ENCODE results near the gene TOR2A.

The TOR2A gene

GRCh38 chr9:127720031-127720864, 14.8 kb downstream of the TOR2A start:
- DNase-seq (ENCODE audit: low read depth): no peak

- no peak for DNase-seq (ENCODE audit: low read depth)
Measured at GRCh38 chr9:127717766-127718165, 17.3 kb downstream of the TOR2A start.

GRCh38 chr9:127716412-127716811, 18.7 kb downstream of the TOR2A start:
- no peak for DNase-seq (ENCODE audit: low read depth)

- peak; percentile 50 for DNase-seq (ENCODE audit: low read depth)
Measured at GRCh38 chr9:127715470-127716337, 19.4 kb downstream of the TOR2A start, which contains the start of the genes PTRH1 and TTC16. Gene PTRH1 (minus strand): TSS chr9:127715663. CDS start chr9:127715639, 24 bp downstream. Gene TTC16 (plus strand): TSS chr9:127716079. CDS start chr9:127716146, 67 bp downstream.

- no peak for DNase-seq (ENCODE audit: low read depth)
Measured at GRCh38 chr9:127714951-127715469, 20.1 kb downstream of the TOR2A start.

GRCh38 chr9:127714020-127714750, 20.9 kb downstream of the TOR2A start:
- no peak for DNase-seq (ENCODE audit: low read depth)

GRCh38 chr9:127712867-127713266, 22.2 kb downstream of the TOR2A start:
- no peak for DNase-seq (ENCODE audit: low read depth)

- DNase-seq (ENCODE audit: low read depth): no peak
Measured at GRCh38 chr9:127712371-127712770, 22.7 kb downstream of the TOR2A start.

- DNase-seq (ENCODE audit: low read depth): no peak
Measured at GRCh38 chr9:127711831-127712274, 23.2 kb downstream of the TOR2A start.

- no peak for DNase-seq (ENCODE audit: low read depth)
Measured at GRCh38 chr9:127711226-127711701, 23.8 kb downstream of the TOR2A start.

GRCh38 chr9:127710204-127710783, 24.8 kb downstream of the TOR2A start:
- DNase-seq (ENCODE audit: low read depth): no peak

GRCh38 chr9:127708952-127709587, 26.0 kb downstream of the TOR2A start:
- no peak for DNase-seq (ENCODE audit: low read depth)

GRCh38 chr9:127707766-127708165, 27.3 kb downstream of the TOR2A start:
- no peak for DNase-seq (ENCODE audit: low read depth)

- DNase-seq (ENCODE audit: low read depth): no peak
Measured at GRCh38 chr9:127706836-127707241, 28.3 kb downstream of the TOR2A start, which contains the start of gene CFAP157. Gene CFAP157 (plus strand): TSS chr9:127706988. CDS start chr9:127707032, 44 bp downstream.

- no peak for DNase-seq (ENCODE audit: low read depth)
Measured at GRCh38 chr9:127705577-127706379, 29.3 kb downstream of the TOR2A start.

- DNase-seq (ENCODE audit: low read depth): no peak
Measured at GRCh38 chr9:127703289-127703946, 31.7 kb downstream of the TOR2A start.

- no peak for DNase-seq (ENCODE audit: low read depth)
Measured at GRCh38 chr9:127700594-127701255, 34.4 kb downstream of the TOR2A start.

GRCh38 chr9:127700140-127700539, 35.0 kb downstream of the TOR2A start:
- DNase-seq (ENCODE audit: low read depth): no peak

Measured in non-pigmented ciliary epithelial cell (primary cell).